Pancreas (tissue), 10 donors: ENCODE measurements around the gene COX6A1. TPM values are rescaled to one million over a fixed set of nuclear protein-coding genes. Genes with fewer than 3 reads are reported as not detected.

Experiments used
- ATAC-seq, 4 donors: fragments of 200-7000 bp; cut with Tn5 transposase; one replicate each; pipeline versions ENCODE4 v1.8.0 to v1.9.1; 2020; ENCODE audit warnings: mild to moderate bottlenecking in 4 of 4, moderate library complexity in 4 of 4
- DNase-seq, 6 donors: peaks; one replicate each; pipeline ENCODE4 v3.0.0-alpha.2; 2020
- FAIRE-seq: peaks from 2 replicates; lab custom pipeline; 2012; peaks lifted over from hg19 to GRCh38; lab: Jason Lieb, UNC
- H3K27ac ChIP-seq, 4 donors: fragments of 200-600 bp; sonication (generic); 1 replicate in 3 of 4; 2 replicates in 1 of 4; pipeline versions ENCODE4 v1.5.0 to v1.8.0; 2020
- H3K27me3 ChIP-seq, 4 donors: fragments of 200-600 bp; one replicate each; pipeline ENCODE4 v1.8.0; 2021
- H3K36me3 ChIP-seq, 3 donors: fragments of 200-600 bp; sonication (generic) in 1 of 3; one replicate each; pipeline versions ENCODE4 v1.5.0 to v1.8.0; 2020 to 2021
- H3K4me1 ChIP-seq, 3 donors: fragments of 200-600 bp; one replicate each; pipeline ENCODE4 v1.8.0; 2021
- H3K4me3 ChIP-seq, 4 donors: fragments of 200-600 bp; sonication (generic) in 2 of 4; one replicate each; pipeline versions ENCODE4 v1.5.0 to v1.8.0; 2020 to 2021
- H3K9me3 ChIP-seq, 4 donors: fragments of 200-600 bp; one replicate each; pipeline ENCODE4 v1.8.0; 2021
- CTCF ChIP-seq, 4 donors: fragments of 200-600 bp; sonication (generic) in 3 of 4; IDR thresholded peaks; one replicate each; pipeline versions ENCODE4 v1.5.0 to v1.8.0; 2021; ENCODE audit warnings: antibody characterized with exemption in 4 of 4
- WGBS, 2 donors: extraction: QIAGEN DNeasy Blood & Tissue Kit; methylation state at CpG; one replicate each; pipeline ENCODE4 v1.1.7; 2013; 5-methylcytosine and 5-hydroxymethylcytosine counted together
- intact Hi-C, 3 donors: fragments of 100-400 bp; cut with DNase I; formaldehyde crosslinking; loops; one replicate each; pipeline versions ENCODE4 v1.11.1 to v1.14.2; 2022
- polyA plus RNA-seq, 2 donors: library from polyadenylated mRNA; stranded (reverse); fragments of 200-250 nt; gene quantifications; one replicate each; pipeline ENCODE4 v1.2.3, GENCODE V29; 2013
- total RNA-seq, 6 donors: library from RNA; stranded (reverse); fragmentation: NEBNext Ultra II Directional in 4 of 6; extraction: Animal tissue kit (Norgen Biotek cat#: 25700) in 4 of 6; gene quantifications; one replicate each; pipeline versions ENCODE4 v1.2.1 to v1.2.4, GENCODE V29; 2021 to 2023
- donor health status: healthy with polysubstance abuse.
- donor health status: DM: no; HTN: no; CAD: no; lungs with moderate emphysema.
- donor health status: DM: no; HTN: no; CAD: no.
- donor health status: control.
- donor health status: control.
- donor health status: Bipolar disorder and iron deficiency.
- donor health status: DM: yes; HTN: yes; CAD: no.
- donor health status: DM: no; HTN: no; CAD: no.
- donor health status: DM: no; HTN: no; CAD: no.
- donor health status: DM: yes; HTN: yes; CAD: no.

Gene COX6A1
- total and polyA plus RNA-seq, 8 donors: 118 to 324 (median 144) TPM

DNA sequence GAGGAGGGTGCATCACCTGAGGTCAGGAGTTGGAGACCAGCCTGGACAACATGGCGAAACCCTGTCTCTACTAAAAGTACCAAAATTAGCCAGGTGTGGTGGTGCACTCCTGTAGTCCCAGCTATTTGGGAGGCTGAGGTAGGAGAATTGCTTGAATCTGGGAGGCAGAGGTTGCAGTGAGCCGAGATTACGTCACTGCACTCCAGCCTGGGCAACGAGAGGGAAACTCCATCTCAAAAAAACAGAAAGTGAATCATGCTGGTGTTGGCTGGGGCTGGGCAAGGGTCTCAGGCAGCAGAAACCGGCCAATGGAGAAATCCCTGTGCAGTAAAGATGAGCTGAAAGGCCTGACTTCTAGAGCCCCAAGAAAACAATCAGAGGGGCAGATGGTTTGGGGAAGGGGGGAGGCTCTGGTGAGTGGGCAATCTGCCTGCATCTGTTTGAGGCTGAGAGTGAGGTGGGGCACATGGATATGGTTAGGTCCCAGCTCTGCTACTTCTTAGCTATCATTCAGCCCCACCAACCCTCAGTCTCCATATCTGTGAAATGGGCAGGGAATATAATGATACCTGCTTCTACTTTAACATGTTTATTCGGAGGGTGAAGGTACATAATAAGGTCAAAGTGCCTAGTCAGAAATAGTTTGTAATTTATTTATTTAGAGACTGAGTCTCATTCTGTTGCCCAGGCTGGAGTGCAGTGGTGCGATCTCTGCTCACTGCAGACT lies 21.3 kb upstream of the COX6A1 start:
- FAIRE-seq: no peak
- no peaks in the 10 kb centered on the region for H3K9me3 ChIP-seq
- H3K4me1 ChIP-seq: peaks cover 5 to 11% (median 9%) of the 10 kb centered on the region in 3 donors
- 84 to 86% methylated on average over 7 of the region's 7 CpGs for WGBS, 2 donors
- H3K27me3 ChIP-seq: no peaks in the 10 kb centered on the region
- no peak for DNase-seq
- no peak for ATAC-seq
- no peak overlapping the region for H3K27ac ChIP-seq
- intact Hi-C loops: no loop called here
- TF ChIP-seq CTCF (IDR thresholded peaks at IDR 0.05): no peak
- no peak overlapping the region for H3K4me3 ChIP-seq
- no peaks in the 10 kb centered on the region for H3K36me3 ChIP-seq

DNA sequence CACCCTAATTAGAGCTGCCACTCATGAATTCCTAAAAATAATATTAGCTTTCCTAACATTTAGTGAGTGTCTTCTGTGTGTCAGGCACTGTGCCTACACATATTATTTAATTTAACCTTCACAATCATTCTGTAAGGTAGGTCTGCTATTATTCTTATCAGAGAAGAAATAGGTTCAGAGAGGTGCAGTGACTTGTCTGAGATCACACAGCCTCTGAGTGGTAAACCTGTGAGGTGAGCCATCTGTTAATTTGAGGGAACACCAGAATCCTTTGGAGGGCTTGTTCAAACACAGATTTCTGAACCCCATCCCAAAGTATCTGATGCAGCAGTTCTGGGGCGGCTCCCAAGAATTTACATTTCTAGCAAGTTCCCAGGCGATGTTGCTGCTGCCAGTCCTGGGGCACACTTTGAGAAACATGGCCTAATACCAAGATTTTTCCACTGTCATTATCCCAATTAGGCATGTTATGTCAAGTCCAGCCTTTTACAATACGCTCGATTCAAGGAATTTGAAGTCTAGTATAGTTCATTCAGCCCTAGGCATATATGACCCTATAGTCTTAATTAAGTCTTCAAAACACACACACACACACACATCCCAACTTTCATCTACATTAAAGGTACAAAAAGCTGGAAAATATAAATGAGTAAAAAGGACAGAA lies 19.9 kb upstream of the COX6A1 start:
- no peaks in the 10 kb centered on the region for H3K9me3 ChIP-seq
- no peaks in the 10 kb centered on the region for H3K36me3 ChIP-seq
- DNase-seq: no peak
- no peak for FAIRE-seq
- no peak for TF ChIP-seq CTCF (IDR thresholded peaks at IDR 0.05)
- intact Hi-C loops: no loop called here
- peaks cover 5 to 10% (median 9%) of the 10 kb centered on the region in 3 donors for H3K4me1 ChIP-seq
- H3K27me3 ChIP-seq: no peaks in the 10 kb centered on the region
- WGBS, 2 donors: 93 to 96% methylated on average over 4 of the region's 4 CpGs
- H3K27ac ChIP-seq: no peak overlapping the region
- no peak for ATAC-seq
- H3K4me3 ChIP-seq: no peak overlapping the region

DNA sequence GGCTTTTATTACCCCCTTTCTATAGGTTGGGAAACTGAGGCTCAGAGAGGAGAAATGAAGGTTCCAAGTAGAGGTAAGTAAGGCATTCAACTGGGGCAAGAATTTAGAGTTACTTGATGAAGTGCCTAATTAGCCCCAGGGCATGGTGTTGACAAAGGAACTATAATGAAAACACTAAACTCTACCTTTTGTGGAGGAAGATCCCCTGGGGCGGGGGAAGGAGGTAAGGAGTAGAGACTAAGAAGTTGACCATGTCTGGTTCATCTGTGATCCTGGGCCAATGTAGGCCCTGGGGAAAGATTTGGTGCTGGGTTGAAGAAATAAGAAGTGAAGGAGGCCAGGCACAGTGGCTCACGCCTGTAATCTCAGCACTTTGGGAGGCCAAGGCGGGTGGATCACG lies 16.2 kb upstream of the COX6A1 start:
- ATAC-seq (no peak), FAIRE-seq (no peak)

GRCh38 chr12:120422892-120423456 lies 14.9 kb upstream of the COX6A1 start:
- Histone ChIP-seq H3K4me1 (no peaks in the 10 kb centered on the region), H3K36me3 (no peaks in the 10 kb centered on the region), H3K9me3 (no peaks in the 10 kb centered on the region), H3K4me3 (no peak overlapping the region), H3K27me3 (no peaks in the 10 kb centered on the region), H3K27ac (no peak overlapping the region)
- no peak for TF ChIP-seq CTCF (IDR thresholded peaks at IDR 0.05)
- no peak for ATAC-seq
- FAIRE-seq: no peak
- WGBS, 2 donors: 76 to 80% methylated on average over 7 of the region's 7 CpGs
- no peak for DNase-seq
- intact Hi-C loops: loop anchor here in 1 of 3 donors (10.0 kb wide), 1 partner anchor 58 kb away; the partner anchor contains the start of gene MSI1

More for the DNA sequence above, 16.2 kb upstream of the COX6A1 start:
- no peak for TF ChIP-seq CTCF (IDR thresholded peaks at IDR 0.05)
- Histone ChIP-seq H3K27me3 (no peaks in the 10 kb centered on the region), H3K36me3 (no peaks in the 10 kb centered on the region), H3K27ac (no peak overlapping the region), H3K9me3 (no peaks in the 10 kb centered on the region), H3K4me3 (no peak overlapping the region), H3K4me1 (no peaks in the 10 kb centered on the region)
- 79 to 94% methylated on average over 4 of the region's 4 CpGs for WGBS, 2 donors
- DNase-seq: no peak
- intact Hi-C loops: loop anchor here in 1 of 3 donors (10.0 kb wide), 1 partner anchor 57 kb away; the partner anchor contains the start of gene MSI1
